ENCODE results near the gene IGFL2. TPM values are rescaled to one million over a fixed set of nuclear protein-coding genes. Genes with fewer than 3 reads are reported as not detected.

Gene IGFL2
- total and polyA plus RNA-seq, 9 of the 15 experiments (the other 6 are each of a cell fraction or from before 2014, with no cell fraction given), result 0.42 to 1.7 (median 0.75) TPM; not detected in 2

GRCh38 chr19:46192992-46193650 lies 45.1 kb downstream of the IGFL2 start (continued):
- TF ChIP-seq, protein P1, sequence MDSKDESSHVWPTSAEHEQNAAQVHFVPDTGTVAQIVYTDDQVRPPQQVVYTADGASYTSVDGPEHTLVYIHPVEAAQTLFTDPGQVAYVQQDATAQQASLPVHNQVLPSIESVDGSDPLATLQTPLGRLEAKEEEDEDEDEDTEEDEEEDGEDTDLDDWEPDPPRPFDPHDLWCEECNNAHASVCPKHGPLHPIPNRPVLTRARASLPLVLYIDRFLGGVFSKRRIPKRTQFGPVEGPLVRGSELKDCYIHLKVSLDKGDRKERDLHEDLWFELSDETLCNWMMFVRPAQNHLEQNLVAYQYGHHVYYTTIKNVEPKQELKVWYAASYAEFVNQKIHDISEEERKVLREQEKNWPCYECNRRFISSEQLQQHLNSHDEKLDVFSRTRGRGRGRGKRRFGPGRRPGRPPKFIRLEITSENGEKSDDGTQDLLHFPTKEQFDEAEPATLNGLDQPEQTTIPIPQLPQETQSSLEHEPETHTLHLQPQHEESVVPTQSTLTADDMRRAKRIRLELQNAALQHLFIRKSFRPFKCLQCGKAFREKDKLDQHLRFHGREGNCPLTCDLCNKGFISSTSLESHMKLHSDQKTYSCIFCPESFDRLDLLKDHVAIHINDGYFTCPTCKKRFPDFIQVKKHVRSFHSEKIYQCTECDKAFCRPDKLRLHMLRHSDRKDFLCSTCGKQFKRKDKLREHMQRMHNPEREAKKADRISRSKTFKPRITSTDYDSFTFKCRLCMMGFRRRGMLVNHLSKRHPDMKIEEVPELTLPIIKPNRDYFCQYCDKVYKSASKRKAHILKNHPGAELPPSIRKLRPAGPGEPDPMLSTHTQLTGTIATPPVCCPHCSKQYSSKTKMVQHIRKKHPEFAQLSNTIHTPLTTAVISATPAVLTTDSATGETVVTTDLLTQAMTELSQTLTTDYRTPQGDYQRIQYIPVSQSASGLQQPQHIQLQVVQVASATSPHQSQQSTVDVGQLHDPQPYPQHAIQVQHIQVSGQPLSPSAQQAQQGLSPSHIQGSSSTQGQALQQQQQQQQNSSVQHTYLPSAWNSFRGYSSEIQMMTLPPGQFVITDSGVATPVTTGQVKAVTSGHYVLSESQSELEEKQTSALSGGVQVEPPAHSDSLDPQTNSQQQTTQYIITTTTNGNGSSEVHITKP (IDR thresholded peaks at IDR 0.05; ENCODE audit: partially characterized antibody), result no peak
- TF ChIP-seq ZNF79 (CRISPR knock-in tag; IDR thresholded peaks at IDR 0.05; ENCODE audit: low read depth), result no peak
- TF ChIP-seq CHD2 (IDR thresholded peaks at IDR 0.05; ENCODE audit: low read depth, low read length), result no peak
- no peak for TF ChIP-seq TCF7L2 (IDR thresholded peaks at IDR 0.05; ENCODE audit: low read depth, low read length)
- TF ChIP-seq, protein P2, sequence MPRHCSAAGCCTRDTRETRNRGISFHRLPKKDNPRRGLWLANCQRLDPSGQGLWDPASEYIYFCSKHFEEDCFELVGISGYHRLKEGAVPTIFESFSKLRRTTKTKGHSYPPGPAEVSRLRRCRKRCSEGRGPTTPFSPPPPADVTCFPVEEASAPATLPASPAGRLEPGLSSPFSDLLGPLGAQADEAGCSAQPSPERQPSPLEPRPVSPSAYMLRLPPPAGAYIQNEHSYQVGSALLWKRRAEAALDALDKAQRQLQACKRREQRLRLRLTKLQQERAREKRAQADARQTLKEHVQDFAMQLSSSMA (CRISPR knock-in tag; IDR thresholded peaks at IDR 0.05), result no peak
- TF ChIP-seq, protein P3, sequence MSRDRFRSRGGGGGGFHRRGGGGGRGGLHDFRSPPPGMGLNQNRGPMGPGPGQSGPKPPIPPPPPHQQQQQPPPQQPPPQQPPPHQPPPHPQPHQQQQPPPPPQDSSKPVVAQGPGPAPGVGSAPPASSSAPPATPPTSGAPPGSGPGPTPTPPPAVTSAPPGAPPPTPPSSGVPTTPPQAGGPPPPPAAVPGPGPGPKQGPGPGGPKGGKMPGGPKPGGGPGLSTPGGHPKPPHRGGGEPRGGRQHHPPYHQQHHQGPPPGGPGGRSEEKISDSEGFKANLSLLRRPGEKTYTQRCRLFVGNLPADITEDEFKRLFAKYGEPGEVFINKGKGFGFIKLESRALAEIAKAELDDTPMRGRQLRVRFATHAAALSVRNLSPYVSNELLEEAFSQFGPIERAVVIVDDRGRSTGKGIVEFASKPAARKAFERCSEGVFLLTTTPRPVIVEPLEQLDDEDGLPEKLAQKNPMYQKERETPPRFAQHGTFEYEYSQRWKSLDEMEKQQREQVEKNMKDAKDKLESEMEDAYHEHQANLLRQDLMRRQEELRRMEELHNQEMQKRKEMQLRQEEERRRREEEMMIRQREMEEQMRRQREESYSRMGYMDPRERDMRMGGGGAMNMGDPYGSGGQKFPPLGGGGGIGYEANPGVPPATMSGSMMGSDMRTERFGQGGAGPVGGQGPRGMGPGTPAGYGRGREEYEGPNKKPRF (IDR thresholded peaks at IDR 0.05; ENCODE audit: low read depth, low read length), result no peak
- TF ChIP-seq CREB5 (CRISPR knock-in tag; IDR thresholded peaks at IDR 0.05), result no peak; the same call in 1 of the 2 replicates
- TF ChIP-seq NR2F6 (CRISPR knock-in tag; IDR thresholded peaks at IDR 0.05), result no peak
- TF ChIP-seq PKNOX1 (IDR thresholded peaks at IDR 0.05), result peak; percentile 93
- TF ChIP-seq SAFB (IDR thresholded peaks at IDR 0.05; ENCODE audit: borderline replicate concordance, low read depth, low read length), result no peak
- no peak; the same call in 1 of the 2 replicates for TF ChIP-seq ERF (CRISPR knock-in tag; IDR thresholded peaks at IDR 0.05)
- TF ChIP-seq MTA2 (IDR thresholded peaks at IDR 0.05; ENCODE audit: low read depth), result no peak
- no peak for TF ChIP-seq POLR3A (IDR thresholded peaks at IDR 0.05; ENCODE audit: borderline replicate concordance, extremely low read depth, insufficient read depth, insufficient read length)
- peak; percentile 12 for TF ChIP-seq ZNF696 (CRISPR knock-in tag; conservative IDR thresholded peaks at IDR 0.05)
- TF ChIP-seq, protein P4, sequence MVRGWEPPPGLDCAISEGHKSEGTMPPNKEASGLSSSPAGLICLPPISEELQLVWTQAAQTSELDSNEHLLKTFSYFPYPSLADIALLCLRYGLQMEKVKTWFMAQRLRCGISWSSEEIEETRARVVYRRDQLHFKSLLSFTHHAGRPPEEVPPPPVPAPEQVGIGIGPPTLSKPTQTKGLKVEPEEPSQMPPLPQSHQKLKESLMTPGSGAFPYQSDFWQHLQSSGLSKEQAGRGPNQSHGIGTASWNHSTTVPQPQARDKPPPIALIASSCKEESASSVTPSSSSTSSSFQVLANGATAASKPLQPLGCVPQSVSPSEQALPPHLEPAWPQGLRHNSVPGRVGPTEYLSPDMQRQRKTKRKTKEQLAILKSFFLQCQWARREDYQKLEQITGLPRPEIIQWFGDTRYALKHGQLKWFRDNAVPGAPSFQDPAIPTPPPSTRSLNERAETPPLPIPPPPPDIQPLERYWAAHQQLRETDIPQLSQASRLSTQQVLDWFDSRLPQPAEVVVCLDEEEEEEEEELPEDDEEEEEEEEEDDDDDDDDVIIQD (CRISPR knock-in tag; IDR thresholded peaks at IDR 0.05), result no peak
- TF ChIP-seq CBFA2T3 (IDR thresholded peaks at IDR 0.05), result peak; percentile 86

Measured in K562 (cell line).